A549 (cell line): Measurements from ENCODE around the gene RNF207. TPM values are rescaled to one million over a fixed set of nuclear protein-coding genes. Genes with fewer than 3 reads are reported as not detected.

Source experiments
- ATAC-seq, 2 experiments: fragments of 200-7000 bp in 1 of 2; fragments of >200 bp in 1 of 2; cut with Nextera tagmentation in 1 of 2; cut with Tn5 transposase in 1 of 2; 3 replicates each; pipeline versions ENCODE4 v1.8.0 to v1.9.1; 2018 to 2020; ENCODE audit warnings: mild to moderate bottlenecking in 1 of 2, moderate library complexity in 1 of 2
- CTCF ChIA-PET: fragments of 300-600 bp; sonication (Branson Sonifier 250); formaldehyde crosslinking; extraction: SDS; loops from one replicate; lab custom pipeline; 2021; ENCODE audit warnings: antibody characterized with exemption, inconsistent platforms; lab: Yijun Ruan, JAX
- POLR2A ChIA-PET: fragments of 350-600 bp; formaldehyde crosslinking; extraction: SDS; loops from one replicate; lab custom pipeline; 2021; ENCODE audit warnings: antibody characterized with exemption, inconsistent platforms; lab: Yijun Ruan, JAX
- DNase-seq, 2 experiments: peaks; one replicate each; pipeline versions ENCODE4 v3.0.0 to v3.0.0-alpha.2; 2011 to 2016; ENCODE audit warnings: low read depth in 1 of 2, low spot score in 1 of 2
- FAIRE-seq: peaks from 2 replicates; lab custom pipeline; 2011; peaks lifted over from hg19 to GRCh38; lab: Jason Lieb, UNC
- H3K27ac ChIP-seq, 2 experiments: fragments of >200 bp; sonication (Bioruptor Twin); formaldehyde crosslinking; 3 replicates each; pipeline ENCODE4 v1.5.1; 2016 to 2017
- H3K4me1 ChIP-seq: fragments of >200 bp; sonication (Bioruptor Twin); formaldehyde crosslinking; 3 replicates; pipeline ENCODE4 v1.6.1; 2016
- H3K4me2 ChIP-seq: fragments of >200 bp; sonication (Bioruptor Twin); formaldehyde crosslinking; 3 replicates; pipeline ENCODE4 v1.6.1; 2016
- H3K4me3 ChIP-seq: fragments of >200 bp; sonication (Bioruptor Twin); formaldehyde crosslinking; 3 replicates; pipeline ENCODE4 v1.5.1; 2016
- H3K9me3 ChIP-seq: fragments of >200 bp; sonication (Bioruptor Twin); formaldehyde crosslinking; 3 replicates; pipeline ENCODE4 v1.6.1; 2016
- CBX2 ChIP-seq: fragments of 200-600 bp; sonication (generic); IDR thresholded peaks from 2 replicates; pipeline ENCODE4 v1.6.1; 2016; ENCODE audit warnings: low read depth, mild to moderate bottlenecking, borderline replicate concordance
- CBX8 ChIP-seq: fragments of 200-600 bp; sonication (generic); IDR thresholded peaks from 2 replicates; pipeline ENCODE4 v1.6.1; 2016
- CEBPB ChIP-seq, 2 experiments: fragments of >200 bp in 1 of 2; sonication (Bioruptor Twin) in 1 of 2; formaldehyde crosslinking in 1 of 2; IDR thresholded peaks; 2 replicates each; pipeline ENCODE4 v1.6.1; 2012 to 2016
- CHD2 ChIP-seq: fragments of 150-350 bp; IDR thresholded peaks from 2 replicates; pipeline ENCODE4 v1.6.1; 2014; ENCODE audit warnings: low read length; ENCODE audit not compliant: partially characterized antibody
- EHMT2 ChIP-seq: fragments of 200-600 bp; sonication (generic); IDR thresholded peaks from 2 replicates; pipeline ENCODE4 v1.6.1; 2016; ENCODE audit warnings: antibody characterized with exemption, low read depth, mild to moderate bottlenecking, moderate library complexity
- EP300 ChIP-seq, 2 experiments: fragments of >200 bp; sonication (Bioruptor Twin); formaldehyde crosslinking; IDR thresholded peaks; 2 replicates in 1 of 2; 3 replicates in 1 of 2; pipeline ENCODE4 v1.6.1; 2016 to 2017
- ESRRA ChIP-seq: fragments of 150-350 bp; IDR thresholded peaks from 2 replicates; pipeline ENCODE4 v1.6.1; 2014; ENCODE audit warnings: mild to moderate bottlenecking, low read length, borderline replicate concordance
- FOSL2 ChIP-seq, 2 experiments: fragments of 450-650 bp in 1 of 2; fragments of >200 bp in 1 of 2; sonication (Bioruptor Twin) in 1 of 2; formaldehyde crosslinking; IDR thresholded peaks; 2 replicates each; pipeline versions ENCODE4 v1.5.0 to v1.6.1; 2016 to 2020; ENCODE audit warnings: mild to moderate bottlenecking in 1 of 2, moderate library complexity in 1 of 2
- FOXS1 ChIP-seq: fragments of 250-450 bp; sonication (Bioruptor Pico); IDR thresholded peaks from 2 replicates; pipeline ENCODE4 v1.5.0; 2020; ENCODE audit warnings: mild to moderate bottlenecking, moderate library complexity
- HDAC2 ChIP-seq: fragments of 200-600 bp; sonication (generic); IDR thresholded peaks from 2 replicates; pipeline ENCODE4 v1.6.1; 2016
- HEYL ChIP-seq: fragments of 250-450 bp; sonication (Bioruptor Pico); IDR thresholded peaks from 2 replicates; pipeline ENCODE4 v1.8.0; 2021; ENCODE audit warnings: mild to moderate bottlenecking, moderate library complexity
- HMGXB4 ChIP-seq: fragments of 250-450 bp; sonication (Bioruptor Pico); IDR thresholded peaks from 2 replicates; pipeline ENCODE4 v1.5.0; 2021; ENCODE audit warnings: mild to moderate bottlenecking, moderate library complexity, borderline replicate concordance
- HOXA7 ChIP-seq: fragments of 250-450 bp; sonication (Bioruptor Pico); IDR thresholded peaks from 2 replicates; pipeline ENCODE4 v1.5.0; 2020; ENCODE audit warnings: mild to moderate bottlenecking, moderate library complexity
- KDM1A ChIP-seq: fragments of 200-600 bp; sonication (generic); IDR thresholded peaks from 2 replicates; pipeline ENCODE4 v1.6.1; 2016; ENCODE audit warnings: low read depth, mild to moderate bottlenecking
- KDM5A ChIP-seq: fragments of 200-600 bp; sonication (generic); IDR thresholded peaks from 2 replicates; pipeline ENCODE4 v1.6.1; 2016; ENCODE audit warnings: antibody characterized with exemption, mild to moderate bottlenecking
- POLR2AphosphoS2 ChIP-seq: conservative IDR thresholded peaks from 2 replicates; pipeline ENCODE4 v1.6.1; 2012; ENCODE audit warnings: low read length, improper control_type of control experiment, inconsistent platforms
- RARB ChIP-seq: fragments of 250-450 bp; sonication (Bioruptor Pico); IDR thresholded peaks from 2 replicates; pipeline ENCODE4 v1.8.0; 2021; ENCODE audit warnings: mild to moderate bottlenecking, moderate library complexity
- RCOR1 ChIP-seq: fragments of 150-350 bp; IDR thresholded peaks from 2 replicates; pipeline ENCODE4 v1.6.1; 2014; ENCODE audit warnings: antibody characterized with exemption, low read length, low read depth
- REST ChIP-seq: fragments of 200-600 bp; sonication (generic); IDR thresholded peaks from 2 replicates; pipeline ENCODE4 v1.6.1; 2016; ENCODE audit warnings: antibody characterized with exemption, mild to moderate bottlenecking, moderate library complexity
- RNF2 ChIP-seq: fragments of 200-600 bp; sonication (generic); IDR thresholded peaks from 2 replicates; pipeline ENCODE4 v1.6.1; 2016; ENCODE audit warnings: low read depth, mild to moderate bottlenecking, antibody characterized with exemption, moderate library complexity, borderline replicate concordance
- TFCP2L1 ChIP-seq: fragments of 250-450 bp; sonication (Bioruptor Pico); IDR thresholded peaks from 2 replicates; pipeline ENCODE4 v1.5.0; 2021; ENCODE audit warnings: mild to moderate bottlenecking
- ZC3H11A ChIP-seq: fragments of 450-650 bp; IDR thresholded peaks from 2 replicates; pipeline ENCODE4 v1.6.1; 2014; ENCODE audit warnings: antibody characterized with exemption, mild to moderate bottlenecking
- WGBS: methylation state at CpG from one replicate; pipeline ENCODE4 v1.1.6; 2017; ENCODE audit errors: missing lambda C conversion rate; 5-methylcytosine and 5-hydroxymethylcytosine counted together
- polyA plus RNA-seq, 4 experiments: library from polyadenylated mRNA; depleted of rRNA in 3 of 4; stranded (reverse); fragments of >200 nt; fragmentation: RNase III in 1 of 4; extraction: RNeasy Plus Mini Kit Qiagen cat#74134 plus additional on column Dnase treatment in 1 of 4; gene quantifications; 2 replicates in 3 of 4; 3 replicates in 1 of 4; pipeline ENCODE4 v1.2.3, GENCODE V29; 2011 to 2017
- TF ChIP-seq, protein P1 (sequence below): fragments of 150-350 bp; IDR thresholded peaks from 2 replicates; pipeline ENCODE4 v1.6.1; 2014; ENCODE audit warnings: low read depth, mild to moderate bottlenecking, low read length
- TF ChIP-seq, protein P2 (sequence below): fragments of >200 bp; sonication (Bioruptor Twin); formaldehyde crosslinking; IDR thresholded peaks from 3 replicates; pipeline ENCODE4 v1.5.1; 2016

Gene RNF207
- polyA plus RNA-seq, 2 of the 4 experiments (the other 2 are of a cell fraction) = 11.3 to 24.6 TPM

DNA sequence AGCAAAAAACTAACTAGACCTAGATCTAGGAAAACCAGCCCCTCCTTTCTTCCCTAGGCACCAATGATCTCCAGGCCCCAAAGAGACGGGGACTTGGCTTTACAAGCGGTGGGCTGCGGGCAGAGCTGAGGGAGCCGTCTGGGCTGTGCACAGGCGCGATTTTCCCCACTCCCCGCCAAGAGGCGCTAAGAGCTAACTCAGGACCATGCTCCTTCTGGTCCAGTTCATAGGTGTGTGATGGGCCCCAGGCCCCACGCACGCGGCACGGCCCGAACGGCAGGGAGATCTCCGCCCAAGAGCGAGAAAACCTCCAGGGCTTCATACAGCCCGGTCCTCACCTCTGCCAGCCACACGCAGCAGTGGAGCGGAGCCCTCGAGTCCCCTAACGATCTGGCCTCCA, 62.5 kb downstream of the RNF207 start:
- DNase-seq (no peak), FAIRE-seq (no peak), ATAC-seq (0 out of 6 replicates have a peak, but pooled peaks of 1 of the 2 experiments have one; percentile 14)
- POLR2A ChIA-PET = no interaction called here
- TF ChIP-seq KDM5A (no peak), POLR2AphosphoS2 (no peak), ZC3H11A (no peak), HMGXB4 (CRISPR knock-in tag) (no peak), RCOR1 (no peak), CHD2 (no peak), RNF2 (no peak), HOXA7 (CRISPR knock-in tag) (no peak), FOSL2 (IDR thresholded peaks at IDR 0.05) (no peak), FOSL2 (CRISPR knock-in tag; IDR thresholded peaks at IDR 0.05) (no peak)
- TF ChIP-seq, protein P1, sequence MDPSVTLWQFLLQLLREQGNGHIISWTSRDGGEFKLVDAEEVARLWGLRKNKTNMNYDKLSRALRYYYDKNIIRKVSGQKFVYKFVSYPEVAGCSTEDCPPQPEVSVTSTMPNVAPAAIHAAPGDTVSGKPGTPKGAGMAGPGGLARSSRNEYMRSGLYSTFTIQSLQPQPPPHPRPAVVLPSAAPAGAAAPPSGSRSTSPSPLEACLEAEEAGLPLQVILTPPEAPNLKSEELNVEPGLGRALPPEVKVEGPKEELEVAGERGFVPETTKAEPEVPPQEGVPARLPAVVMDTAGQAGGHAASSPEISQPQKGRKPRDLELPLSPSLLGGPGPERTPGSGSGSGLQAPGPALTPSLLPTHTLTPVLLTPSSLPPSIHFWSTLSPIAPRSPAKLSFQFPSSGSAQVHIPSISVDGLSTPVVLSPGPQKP = no peak
- TF ChIP-seq, protein P2, sequence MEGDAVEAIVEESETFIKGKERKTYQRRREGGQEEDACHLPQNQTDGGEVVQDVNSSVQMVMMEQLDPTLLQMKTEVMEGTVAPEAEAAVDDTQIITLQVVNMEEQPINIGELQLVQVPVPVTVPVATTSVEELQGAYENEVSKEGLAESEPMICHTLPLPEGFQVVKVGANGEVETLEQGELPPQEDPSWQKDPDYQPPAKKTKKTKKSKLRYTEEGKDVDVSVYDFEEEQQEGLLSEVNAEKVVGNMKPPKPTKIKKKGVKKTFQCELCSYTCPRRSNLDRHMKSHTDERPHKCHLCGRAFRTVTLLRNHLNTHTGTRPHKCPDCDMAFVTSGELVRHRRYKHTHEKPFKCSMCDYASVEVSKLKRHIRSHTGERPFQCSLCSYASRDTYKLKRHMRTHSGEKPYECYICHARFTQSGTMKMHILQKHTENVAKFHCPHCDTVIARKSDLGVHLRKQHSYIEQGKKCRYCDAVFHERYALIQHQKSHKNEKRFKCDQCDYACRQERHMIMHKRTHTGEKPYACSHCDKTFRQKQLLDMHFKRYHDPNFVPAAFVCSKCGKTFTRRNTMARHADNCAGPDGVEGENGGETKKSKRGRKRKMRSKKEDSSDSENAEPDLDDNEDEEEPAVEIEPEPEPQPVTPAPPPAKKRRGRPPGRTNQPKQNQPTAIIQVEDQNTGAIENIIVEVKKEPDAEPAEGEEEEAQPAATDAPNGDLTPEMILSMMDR = no peak
- H3K27ac ChIP-seq = no peak overlapping the region
- H3K4me2 ChIP-seq = no peak overlapping the region
- H3K4me1 ChIP-seq = peaks cover 6% of the 10 kb centered on the region; the same call in 1 of the 3 replicates
- CTCF ChIA-PET = interaction anchor here (0.5 to 1.1 kb wide), 3 partner anchors 22 to 476 kb away, joined by 3 read pairs; no protein-coding TSS in a partner anchor
- H3K9me3 ChIP-seq = no peaks in the 10 kb centered on the region
- 91% methylated on average over 7 of the region's 21 CpGs for WGBS
- no peak overlapping the region for H3K4me3 ChIP-seq

DNA sequence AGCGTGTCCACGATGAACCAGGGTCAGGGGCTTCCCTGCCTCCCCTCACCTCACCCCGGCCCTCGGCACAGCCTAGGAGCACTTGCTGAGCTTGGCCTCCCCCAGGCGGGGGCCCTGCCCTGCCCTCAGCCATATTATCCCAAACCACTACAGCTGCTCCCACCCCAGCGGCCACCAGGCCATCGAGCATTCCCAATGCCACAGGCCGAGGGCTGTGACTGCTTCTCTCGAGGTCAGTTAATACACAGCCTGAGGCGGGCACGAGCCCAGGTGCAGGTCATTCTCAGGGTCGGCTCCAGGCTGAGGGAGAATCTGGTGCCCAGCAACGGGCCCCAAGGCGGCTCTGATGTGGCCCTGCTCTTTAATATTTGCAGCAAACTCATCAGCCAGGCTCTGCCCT, 63.4 kb downstream of the RNF207 start:
- Histone ChIP-seq H3K9me3 (no peaks in the 10 kb centered on the region), H3K4me2 (no peak overlapping the region), H3K27ac (no peak overlapping the region), H3K4me1 (peaks cover 6% of the 10 kb centered on the region; the same call in 1 of the 3 replicates), H3K4me3 (no peak overlapping the region)
- ATAC-seq (no peak), FAIRE-seq (no peak), DNase-seq (no peak)
- TF ChIP-seq, protein P1 = no peak
- TF ChIP-seq CEBPB (IDR thresholded peaks at IDR 0.05) (no peak), RNF2 (no peak), KDM1A (no peak), FOXS1 (no peak), ZC3H11A (no peak), RCOR1 (no peak), EP300 (IDR thresholded peaks at IDR 0.05) (no peak), ESRRA (no peak), TFCP2L1 (CRISPR knock-in tag) (no peak), CBX8 (no peak), REST (no peak), HDAC2 (no peak), RARB (CRISPR knock-in tag) (no peak), CBX2 (no peak), EHMT2 (no peak), HEYL (CRISPR knock-in tag) (no peak)
- 90% methylated on average over 10 of the region's 14 CpGs for WGBS
- ChIA-PET CTCF (interaction anchor here (1.1 kb wide), 1 partner anchor 23 kb away, joined by 3 read pairs; no protein-coding TSS in a partner anchor), POLR2A (no interaction called here)
